Measurements from ENCODE around the gene SLTM. TPM values are rescaled to one million over a fixed set of nuclear protein-coding genes. Genes with fewer than 3 reads are reported as not detected.

SLTM gene
- total RNA-seq, 1 donor from 2014 or later, result 93.9 TPM

DNA sequence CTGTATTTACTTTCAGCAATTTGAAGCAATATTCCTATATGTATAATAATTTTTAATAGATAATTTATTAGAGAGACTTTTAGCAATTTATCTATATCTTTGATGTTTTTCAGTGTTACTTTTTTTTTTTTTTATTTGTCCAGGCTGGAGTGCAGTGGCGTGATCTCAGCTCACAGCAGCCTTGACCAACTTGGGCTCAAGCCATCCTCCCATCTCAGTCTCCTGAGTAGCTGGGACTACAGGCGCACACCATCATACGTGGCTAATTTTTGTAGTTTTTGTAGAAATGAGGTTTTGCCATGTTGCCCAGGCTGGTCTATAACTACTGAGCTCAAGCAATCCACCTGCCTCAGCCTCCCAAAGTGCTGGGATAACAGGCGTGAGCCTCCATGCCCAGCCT is 25.3 kb upstream of the SLTM start:
- Mint-ChIP-seq H3K27me3 (ENCODE audit: unreplicated experiment) (no peaks in the 10 kb centered on the region), H3K9me3 (ENCODE audit: unreplicated experiment) (no peaks in the 10 kb centered on the region), H3K4me1 (ENCODE audit: unreplicated experiment) (peaks cover 5% of the 10 kb centered on the region), H3K27ac (ENCODE audit: unreplicated experiment) (no peak overlapping the region), H3K4me3 (ENCODE audit: unreplicated experiment) (no peak overlapping the region), H3K36me3 (ENCODE audit: unreplicated experiment) (no peaks in the 10 kb centered on the region)
- no peak for DNase-seq (ENCODE audit: extremely low spot score, unreplicated experiment)
- TF ChIP-seq CTCF (IDR thresholded peaks at IDR 0.05), result no peak

DNA sequence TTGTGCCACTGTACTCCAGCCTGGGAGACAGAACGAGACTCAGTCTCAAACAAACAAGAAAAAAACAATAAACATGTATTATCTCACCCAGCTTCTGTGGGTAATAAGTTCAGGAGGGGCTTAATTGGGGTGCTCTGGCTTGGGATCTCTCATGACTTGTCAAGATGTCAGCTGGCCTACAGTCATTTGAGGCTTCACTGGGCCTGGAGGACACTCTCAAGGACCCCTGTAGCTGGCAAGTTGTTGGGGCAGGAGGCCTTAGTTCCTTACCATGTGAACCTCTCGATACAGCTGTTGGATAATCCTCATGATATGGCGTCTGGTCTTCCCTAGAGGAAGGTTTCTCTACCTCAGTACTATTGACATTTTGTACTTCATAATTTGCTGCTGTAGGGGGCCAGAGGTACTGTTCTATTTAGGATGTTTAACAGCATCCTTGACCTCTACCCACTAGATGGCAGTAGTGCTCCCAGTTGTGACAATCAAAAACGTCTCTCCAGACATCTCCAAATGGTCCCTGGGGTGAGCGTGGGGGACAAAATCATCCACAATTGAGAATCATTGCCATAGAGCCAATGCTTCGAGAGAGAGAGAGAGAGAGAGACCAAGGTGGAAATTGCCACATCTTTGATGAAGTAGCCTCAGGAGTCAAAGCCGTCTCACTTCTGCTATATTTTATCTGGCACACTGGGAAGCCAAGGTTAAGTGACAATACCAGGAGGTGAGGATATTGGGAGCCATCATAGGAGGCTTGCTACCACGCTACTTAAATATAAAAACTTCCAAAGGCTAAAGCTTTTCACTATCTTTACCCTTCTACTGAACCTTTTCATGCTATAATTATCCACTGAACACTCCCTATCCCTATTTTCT is 23.9 kb upstream of the SLTM start:
- Mint-ChIP-seq H3K27me3 (ENCODE audit: unreplicated experiment) (no peaks in the 10 kb centered on the region), H3K27ac (ENCODE audit: unreplicated experiment) (no peak overlapping the region), H3K9me3 (ENCODE audit: unreplicated experiment) (no peaks in the 10 kb centered on the region), H3K36me3 (ENCODE audit: unreplicated experiment) (no peaks in the 10 kb centered on the region), H3K4me1 (ENCODE audit: unreplicated experiment) (peaks cover 2% of the 10 kb centered on the region), H3K4me3 (ENCODE audit: unreplicated experiment) (no peak overlapping the region)
- TF ChIP-seq CTCF (IDR thresholded peaks at IDR 0.05), result peak; percentile 78
- DNase-seq (ENCODE audit: extremely low spot score, unreplicated experiment), result no peak

DNA sequence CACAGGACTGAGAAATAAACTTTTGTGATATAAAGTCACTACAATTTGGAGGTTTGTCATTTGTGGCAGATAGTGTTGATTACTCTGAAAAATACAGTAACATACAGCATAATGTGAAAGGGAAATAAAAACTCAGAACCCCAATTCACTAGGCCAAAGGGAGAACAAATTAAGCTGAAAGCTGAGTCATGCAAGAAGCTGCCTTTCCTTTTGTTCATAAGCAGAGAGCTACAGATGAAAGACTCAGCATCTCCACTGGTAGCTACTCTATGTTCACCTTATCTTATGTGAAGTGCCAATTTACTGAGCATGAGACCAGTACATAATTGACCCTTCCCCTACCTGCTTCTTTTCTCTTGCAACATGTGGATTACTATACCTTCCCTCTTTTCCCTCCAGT is 19.3 kb upstream of the SLTM start:
- Mint-ChIP-seq H3K4me1 (ENCODE audit: unreplicated experiment) (peaks cover 2% of the 10 kb centered on the region), H3K4me3 (ENCODE audit: unreplicated experiment) (no peak overlapping the region), H3K27ac (ENCODE audit: unreplicated experiment) (no peak overlapping the region), H3K9me3 (ENCODE audit: unreplicated experiment) (no peaks in the 10 kb centered on the region), H3K36me3 (ENCODE audit: unreplicated experiment) (no peaks in the 10 kb centered on the region), H3K27me3 (ENCODE audit: unreplicated experiment) (peaks cover 6% of the 10 kb centered on the region)
- no peak for DNase-seq (ENCODE audit: extremely low spot score, unreplicated experiment)
- TF ChIP-seq CTCF (IDR thresholded peaks at IDR 0.05), result no peak

GRCh38 chr15:58951388-58952007 is 18.0 kb upstream of the SLTM start:
- no peaks in the 10 kb centered on the region for H3K4me1 Mint-ChIP-seq (ENCODE audit: unreplicated experiment)
- peaks cover 6% of the 10 kb centered on the region for H3K27me3 Mint-ChIP-seq (ENCODE audit: unreplicated experiment)
- no peak overlapping the region for H3K4me3 Mint-ChIP-seq (ENCODE audit: unreplicated experiment)

More at GRCh38 chr15:58951388-58952007, 18.0 kb upstream of the SLTM start:
- Mint-ChIP-seq H3K36me3 (ENCODE audit: unreplicated experiment) (no peaks in the 10 kb centered on the region), H3K27ac (ENCODE audit: unreplicated experiment) (no peak overlapping the region), H3K9me3 (ENCODE audit: unreplicated experiment) (no peaks in the 10 kb centered on the region)
- no peak for TF ChIP-seq CTCF (IDR thresholded peaks at IDR 0.05)
- DNase-seq (ENCODE audit: extremely low spot score, unreplicated experiment), result no peak
